Activated gamma-delta T cell (primary cell): ENCODE results near the gene KCNJ2.

Source experiments
- DNase-seq: peaks from one replicate; lab custom pipeline; 2025; lab: John Stamatoyannopoulos, UW

Gene KCNJ2

GRCh38 chr17:70205401-70205800, 36.1 kb downstream of the KCNJ2 start:
- DNase-seq: no peak

- no peak for DNase-seq
Observed at GRCh38 chr17:70206361-70207010, 37.2 kb downstream of the KCNJ2 start.

GRCh38 chr17:70207184-70207583, 37.9 kb downstream of the KCNJ2 start:
- DNase-seq: no peak

- no peak for DNase-seq
Observed at GRCh38 chr17:70208080-70208794, 38.9 kb downstream of the KCNJ2 start.

GRCh38 chr17:70208825-70209555, 39.7 kb downstream of the KCNJ2 start:
- no peak for DNase-seq

- DNase-seq: no peak
Observed at GRCh38 chr17:70215656-70216055, 46.3 kb downstream of the KCNJ2 start.

- DNase-seq: no peak
Observed at GRCh38 chr17:70217571-70217970, 48.2 kb downstream of the KCNJ2 start.

GRCh38 chr17:70225276-70225675, 55.9 kb downstream of the KCNJ2 start:
- no peak for DNase-seq
